CD4-positive, alpha-beta T cell treated with Interleukin-2 at 100 ng/mL for 4 hours (primary cell): ENCODE results near the gene GRM3.

Source experiments
- DNase-seq: peaks from one replicate; pipeline ENCODE4 v3.0.0-alpha.2; 2020; ENCODE audit warnings: low spot score

The GRM3 gene

GRCh38 chr7:86788948-86789347, 145.2 kb downstream of the GRM3 start:
- no peak for DNase-seq

DNA sequence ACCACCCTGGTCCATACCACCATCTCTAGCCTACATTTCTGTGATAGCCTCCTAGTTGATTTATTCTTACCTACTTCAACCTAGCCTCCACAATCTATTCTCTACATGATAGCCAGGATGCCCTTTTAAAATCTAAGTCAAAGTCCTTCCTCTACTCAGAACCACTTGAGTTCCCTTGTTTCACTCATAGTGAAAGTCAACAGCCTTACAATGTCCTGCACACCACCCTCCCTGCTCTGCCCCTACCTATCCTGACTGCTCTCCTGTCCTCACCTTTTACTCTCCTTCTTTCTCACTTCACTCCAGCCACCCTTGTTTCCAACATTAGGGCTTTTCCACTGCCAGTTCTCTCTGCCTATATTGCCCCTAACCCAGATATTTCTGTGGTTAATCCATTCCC, 146.7 kb downstream of the GRM3 start:
- no peak for DNase-seq

- no peak for DNase-seq
These were observed 148.6 kb downstream of the GRM3 start for GRCh38 chr7:86792260-86792659.

DNA sequence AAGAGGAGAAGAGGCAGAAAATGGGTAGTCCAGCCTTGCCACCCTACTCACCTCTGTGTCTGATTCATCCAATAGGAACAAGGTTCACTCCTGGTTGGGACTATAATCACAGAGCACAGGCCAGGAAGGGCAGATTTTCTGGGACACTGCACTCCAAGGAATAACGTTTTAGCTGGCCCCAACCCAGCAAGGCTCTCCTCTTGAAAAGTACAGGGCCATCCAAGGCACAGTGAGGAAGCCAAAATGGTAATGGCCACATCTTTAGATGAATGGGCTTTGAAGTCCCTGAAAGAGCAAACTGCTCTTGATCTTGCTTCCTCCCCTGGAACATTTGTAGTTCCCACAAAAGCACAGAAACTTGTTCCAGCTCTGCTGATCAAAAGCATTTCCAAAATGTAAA, 149.4 kb downstream of the GRM3 start:
- no peak for DNase-seq

DNA sequence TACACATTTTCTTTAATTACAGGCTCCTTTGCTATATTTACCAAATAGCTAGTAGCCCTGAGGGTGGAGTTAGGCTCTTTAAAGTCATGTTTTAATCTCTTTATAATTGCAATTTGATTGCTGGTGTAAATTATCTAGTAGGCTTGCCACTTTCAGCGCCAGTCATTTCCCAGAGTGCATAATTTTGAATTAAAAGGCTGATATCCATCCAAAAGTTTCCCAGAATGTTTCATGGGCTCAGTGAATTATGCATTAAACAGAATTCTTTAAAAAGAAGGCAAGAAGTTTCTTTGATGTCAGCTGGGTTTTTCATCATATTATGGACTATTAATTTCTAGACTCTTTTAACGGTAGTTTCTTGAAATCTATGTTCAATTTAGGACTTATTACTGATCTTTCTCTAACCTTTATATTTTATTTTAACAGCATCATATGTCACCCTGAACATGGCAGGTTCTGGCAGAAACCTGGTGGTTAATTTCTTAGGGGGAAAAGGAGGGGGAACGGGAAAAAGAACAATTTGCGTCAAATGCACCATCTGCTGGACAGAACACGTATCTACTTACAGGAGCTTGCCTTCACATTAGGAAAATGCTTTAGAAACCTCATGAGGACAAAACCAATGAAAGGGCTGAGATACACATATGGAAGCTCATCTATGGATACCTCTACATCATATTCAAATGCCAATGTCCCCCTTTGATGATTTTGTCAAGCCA, 171.1 kb downstream of the GRM3 start:
- no peak for DNase-seq

DNA sequence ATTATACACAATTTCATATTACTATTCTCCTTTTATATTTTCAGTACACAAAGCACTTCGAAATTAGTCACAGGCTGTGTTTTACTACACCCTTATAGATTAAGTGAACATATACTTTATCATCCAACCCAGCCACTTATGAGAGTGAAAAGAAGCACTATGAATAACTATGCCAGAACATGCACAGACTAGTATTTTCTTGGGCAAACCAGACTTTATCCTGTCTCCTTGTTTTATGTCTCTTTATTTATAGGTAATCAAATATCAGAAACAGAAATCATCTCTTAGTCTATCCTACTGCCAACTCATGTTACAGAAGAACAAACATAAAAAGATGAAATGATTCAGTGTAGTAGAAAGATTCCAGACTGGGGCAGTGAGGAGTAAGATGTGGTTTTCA, 171.8 kb downstream of the GRM3 start:
- no peak for DNase-seq

DNA sequence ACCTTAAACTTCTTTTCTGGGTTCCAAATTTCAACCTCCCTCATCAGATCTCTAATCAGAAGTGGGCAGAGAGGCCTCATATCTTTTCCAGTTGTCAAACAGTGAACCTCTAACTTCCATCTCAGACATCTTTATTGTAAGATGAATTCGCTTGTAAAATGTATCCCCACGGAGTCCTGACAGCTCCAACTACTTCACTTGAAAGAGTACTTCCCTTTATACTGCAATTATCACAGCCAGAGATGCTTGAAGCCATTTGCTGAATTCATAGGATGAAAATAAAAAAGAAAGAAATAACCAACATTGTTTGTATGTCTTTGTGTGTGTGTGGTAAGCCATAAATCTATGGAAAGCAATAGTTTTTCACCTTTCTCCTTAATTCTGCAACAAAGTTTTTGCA, 175.2 kb downstream of the GRM3 start:
- DNase-seq, result no peak

DNA sequence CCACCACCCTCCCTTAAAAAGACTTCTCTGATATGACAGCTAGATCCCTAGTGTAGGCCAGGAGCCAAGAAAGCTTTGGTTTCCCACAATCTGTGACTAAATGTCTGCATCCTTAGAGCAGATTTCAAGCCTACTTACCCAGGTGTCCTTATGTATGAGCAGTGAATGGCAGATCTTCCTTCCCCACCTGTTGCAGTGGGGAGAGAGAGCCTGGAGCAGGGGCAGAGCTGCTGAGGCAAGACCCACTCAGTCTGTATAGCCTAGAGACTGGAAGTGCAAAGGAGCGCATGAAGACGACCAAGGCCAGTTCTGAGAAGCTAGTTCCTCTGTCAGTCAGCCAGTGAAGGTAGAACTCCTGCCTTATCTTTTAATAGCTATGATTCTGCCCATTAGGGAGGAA, 180.1 kb downstream of the GRM3 start:
- DNase-seq, result no peak

DNA sequence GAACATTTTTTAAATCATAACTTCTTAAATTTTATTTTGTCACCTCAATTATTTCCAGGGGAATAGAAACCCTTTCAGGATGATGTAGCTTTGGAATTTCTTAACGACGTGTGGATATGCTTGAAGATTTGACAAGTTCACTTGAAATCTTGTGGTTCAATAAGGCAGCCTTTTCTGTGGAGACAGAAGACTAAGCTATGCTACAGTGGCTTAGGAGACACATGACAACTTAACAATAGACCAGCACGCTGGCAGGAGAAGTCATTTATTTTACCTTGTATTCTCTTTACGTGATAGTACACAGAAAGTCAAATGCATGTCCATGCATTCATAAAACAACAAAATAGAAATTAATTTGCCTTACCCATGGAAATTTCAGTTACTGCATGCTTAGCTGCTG, 181.6 kb downstream of the GRM3 start:
- DNase-seq, result no peak

GRCh38 chr7:86826948-86827347, 183.2 kb downstream of the GRM3 start:
- DNase-seq, result no peak

- no peak for DNase-seq
These were observed 189.7 kb downstream of the GRM3 start for GRCh38 chr7:86833360-86833759.

GRCh38 chr7:86837235-86837634, 193.5 kb downstream of the GRM3 start:
- DNase-seq, result no peak

- no peak for DNase-seq
These were observed 200.9 kb downstream of the GRM3 start for GRCh38 chr7:86844608-86845007.

GRCh38 chr7:86846494-86847190, 202.9 kb downstream of the GRM3 start:
- no peak for DNase-seq

- DNase-seq, result no peak
These were observed 204.5 kb downstream of the GRM3 start for GRCh38 chr7:86848226-86848625.

- DNase-seq, result no peak
These were observed 207.9 kb downstream of the GRM3 start for GRCh38 chr7:86851566-86851965.

DNA sequence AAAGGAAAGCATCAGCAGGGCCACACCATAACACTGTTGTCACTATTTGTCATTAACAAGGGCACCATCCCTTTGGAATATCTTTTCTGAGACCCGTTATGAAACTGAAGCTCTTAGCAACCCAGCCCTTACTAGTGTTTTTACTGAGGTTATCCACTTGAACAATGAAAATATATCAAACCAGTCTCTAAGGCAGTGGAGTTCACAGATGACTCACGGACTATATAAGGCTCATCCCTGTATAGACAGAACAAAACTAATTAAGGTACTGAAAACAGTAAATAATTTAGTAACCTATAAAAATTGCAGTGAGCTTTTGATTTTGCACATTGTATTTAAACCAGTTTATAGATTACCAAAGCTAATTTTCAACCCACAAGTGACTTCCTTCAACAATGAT, 219.7 kb downstream of the GRM3 start:
- no peak for DNase-seq

- DNase-seq, result no peak
These were observed 223.6 kb downstream of the GRM3 start for GRCh38 chr7:86867163-86867762.

DNA sequence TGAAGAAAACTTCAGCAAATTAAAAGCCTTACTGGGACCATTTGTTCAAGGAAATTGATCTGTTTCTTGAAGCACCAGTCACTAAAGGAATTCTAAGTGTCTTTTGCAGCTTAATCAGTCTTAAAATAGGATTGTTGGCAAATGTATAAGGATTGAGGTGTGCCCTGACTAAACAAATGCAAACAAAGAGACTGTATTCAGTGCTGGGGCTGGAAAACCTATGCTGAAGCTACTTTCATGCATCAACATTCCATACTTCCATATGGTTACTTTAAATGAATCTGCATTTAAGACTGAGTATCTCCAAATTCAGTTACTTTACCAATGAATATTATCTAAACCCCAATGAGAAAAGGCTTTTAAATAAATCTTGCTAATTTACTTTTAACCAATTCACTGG, 232.4 kb downstream of the GRM3 start:
- no peak for DNase-seq

- no peak for DNase-seq
These were observed 240.4 kb downstream of the GRM3 start for GRCh38 chr7:86884152-86884551.

DNA sequence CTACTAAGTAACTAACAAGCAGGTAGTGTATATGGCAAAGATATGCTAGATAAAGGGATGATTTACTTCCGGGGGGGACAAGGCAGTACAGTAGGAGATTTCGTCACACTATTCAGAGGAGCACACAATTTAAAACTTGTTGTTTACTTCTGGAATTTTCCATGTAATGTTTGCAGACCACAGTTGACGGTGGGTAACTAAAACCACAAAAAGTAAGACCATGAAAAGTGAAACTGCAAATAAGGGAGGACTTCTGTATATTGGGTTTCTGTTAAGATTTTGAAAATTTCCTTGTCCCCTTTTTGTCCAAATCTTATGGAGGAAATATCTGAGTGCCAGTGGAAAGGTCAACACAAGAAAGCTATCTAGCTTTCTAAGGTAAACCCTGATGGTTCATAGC, 245.8 kb downstream of the GRM3 start:
- DNase-seq, result no peak

DNA sequence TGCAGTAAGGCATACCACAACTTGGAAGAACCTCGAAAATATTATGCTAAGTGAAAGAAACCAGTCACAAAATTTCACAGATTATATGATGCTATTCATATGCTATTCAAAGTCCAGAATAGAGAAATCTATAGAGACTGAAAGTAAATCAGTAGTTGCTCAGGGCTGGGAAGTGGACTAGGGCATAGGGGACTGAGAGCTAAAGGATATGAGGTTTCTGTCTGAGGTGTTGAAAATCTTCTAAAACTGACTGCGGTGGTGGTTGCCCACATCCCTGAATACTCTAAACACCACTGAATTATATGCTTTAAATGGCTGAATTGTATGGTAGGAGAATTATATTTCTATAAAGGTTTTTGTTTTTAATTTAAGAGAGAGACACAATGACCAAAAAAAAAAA, 254.5 kb downstream of the GRM3 start:
- no peak for DNase-seq

- DNase-seq, result no peak
These were observed 257.2 kb downstream of the GRM3 start for GRCh38 chr7:86900886-86901285.
